ENCODE data around the gene ASXL2. TPM values are rescaled to one million over a fixed set of nuclear protein-coding genes. Genes with fewer than 3 reads are reported as not detected.
"Not testable (repeated sequence)": the region's sequence is repeated elsewhere in the genome, so short reads cannot be mapped to it uniquely, and the experiment has no call there.

The ASXL2 gene
- total RNA-seq, 2 experiments from 2014 or later = 47.9 to 58.5 TPM

GRCh38 chr2:25842155-25842554 is 36.1 kb downstream of the ASXL2 start:
- DNase-seq (no peak), ATAC-seq (ENCODE audit: low read depth) (no peak)
- H3K36me3 Mint-ChIP-seq = peaks cover 7% of the 10 kb centered on the region
- H3K4me3 Mint-ChIP-seq = no peak overlapping the region
- H3K27ac Mint-ChIP-seq = no peak overlapping the region
- no peaks in the 10 kb centered on the region for H3K27me3 Mint-ChIP-seq
- H3K9me3 Mint-ChIP-seq = no peaks in the 10 kb centered on the region
- POLR2A ChIA-PET = interaction anchor here (1.5 kb wide), 1 partner anchor 10 kb away, joined by 4 read pairs; no protein-coding TSS in a partner anchor
- H3K4me1 Mint-ChIP-seq = peaks cover 13% of the 10 kb centered on the region

GRCh38 chr2:25838152-25838756 is 40.0 kb downstream of the ASXL2 start:
- Mint-ChIP-seq H3K9me3 (no peaks in the 10 kb centered on the region), H3K27me3 (no peaks in the 10 kb centered on the region), H3K27ac (no peak overlapping the region), H3K36me3 (peaks cover 21% of the 10 kb centered on the region), H3K4me1 (peaks cover 16% of the 10 kb centered on the region), H3K4me3 (no peak overlapping the region)
- POLR2A ChIA-PET = interaction anchor here (0.6 to 0.7 kb wide), 3 partner anchors 71 to 507 kb away, joined by 3 to 5 read pairs (median 4); no protein-coding TSS in a partner anchor
- DNase-seq (no peak), ATAC-seq (ENCODE audit: low read depth) (no peak)

DNA sequence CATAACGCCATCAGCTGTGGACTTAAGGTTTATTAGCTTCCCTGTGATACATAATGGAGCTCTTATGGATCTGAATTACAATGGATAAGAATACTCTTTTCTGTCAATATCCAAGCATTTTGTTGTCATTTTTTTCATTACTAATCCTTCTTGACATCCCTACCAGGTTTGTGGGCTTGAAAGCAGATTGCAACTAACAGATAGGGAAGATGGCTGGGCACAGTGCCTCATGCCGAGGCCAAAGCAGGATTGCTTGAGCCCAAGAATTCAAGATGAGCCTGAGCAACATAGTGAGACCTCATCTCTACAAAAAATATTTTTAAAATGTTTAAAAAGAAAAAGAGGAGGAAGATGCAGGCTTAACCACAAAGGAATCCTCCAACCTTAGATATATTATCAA is 42.4 kb downstream of the ASXL2 start:
- no peaks in the 10 kb centered on the region for H3K9me3 Mint-ChIP-seq
- H3K27me3 Mint-ChIP-seq = no peaks in the 10 kb centered on the region
- H3K4me3 Mint-ChIP-seq = no peak overlapping the region
- POLR2A ChIA-PET = interaction anchor here (1.0 kb wide), 1 partner anchor 43 kb away, joined by 3 read pairs; the partner anchor contains the start of gene ASXL2
- no peak for ATAC-seq (ENCODE audit: low read depth)
- DNase-seq = no peak
- H3K4me1 Mint-ChIP-seq = peaks cover 32% of the 10 kb centered on the region
- no peak overlapping the region for H3K27ac Mint-ChIP-seq
- peaks cover 28% of the 10 kb centered on the region for H3K36me3 Mint-ChIP-seq

GRCh38 chr2:25833566-25833965 is 44.7 kb downstream of the ASXL2 start:
- no peak for DNase-seq

DNA sequence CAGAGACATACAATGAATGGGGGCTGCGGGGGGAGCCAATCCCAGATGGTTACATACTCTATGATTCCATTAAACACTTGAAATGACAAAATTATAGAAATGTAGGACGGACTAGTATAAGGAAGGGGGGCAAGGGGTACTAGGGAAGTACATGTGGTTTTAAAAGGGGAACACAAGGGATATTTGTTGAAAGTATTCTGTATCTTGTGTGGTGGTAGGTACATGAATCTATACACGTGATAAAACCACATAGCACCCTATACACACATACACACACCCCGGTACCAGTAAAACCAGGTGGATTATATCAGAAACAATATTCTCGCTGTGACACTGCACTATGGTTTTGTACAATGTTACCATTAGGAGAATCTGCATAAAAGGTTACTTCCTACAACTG is 45.4 kb downstream of the ASXL2 start:
- POLR2A ChIA-PET = interaction anchor here (0.5 to 1.0 kb wide), 2 partner anchors 18 to 161 kb away, joined by 4 to 9 read pairs; no protein-coding TSS in a partner anchor
- peaks cover 44% of the 10 kb centered on the region for H3K36me3 Mint-ChIP-seq
- no peaks in the 10 kb centered on the region for H3K27me3 Mint-ChIP-seq
- DNase-seq = no peak
- peak overlapping the region; percentile 92 for H3K27ac Mint-ChIP-seq
- H3K9me3 Mint-ChIP-seq = peaks cover 2% of the 10 kb centered on the region
- peaks cover 42% of the 10 kb centered on the region for H3K4me1 Mint-ChIP-seq
- peak overlapping the region; percentile 81 for H3K4me3 Mint-ChIP-seq
- no peak for ATAC-seq (ENCODE audit: low read depth)

More at GRCh38 chr2:25833566-25833965, 44.7 kb downstream of the ASXL2 start:
- Mint-ChIP-seq H3K27ac (peak overlapping the region; percentile 9), H3K9me3 (peaks cover 2% of the 10 kb centered on the region), H3K4me1 (peaks cover 43% of the 10 kb centered on the region), H3K36me3 (peaks cover 44% of the 10 kb centered on the region), H3K4me3 (no peak overlapping the region), H3K27me3 (no peaks in the 10 kb centered on the region)
- no peak for ATAC-seq (ENCODE audit: low read depth)
- POLR2A ChIA-PET = interaction anchor here (0.5 to 1.0 kb wide), 2 partner anchors 18 to 162 kb away, joined by 4 to 9 read pairs; no protein-coding TSS in a partner anchor

DNA sequence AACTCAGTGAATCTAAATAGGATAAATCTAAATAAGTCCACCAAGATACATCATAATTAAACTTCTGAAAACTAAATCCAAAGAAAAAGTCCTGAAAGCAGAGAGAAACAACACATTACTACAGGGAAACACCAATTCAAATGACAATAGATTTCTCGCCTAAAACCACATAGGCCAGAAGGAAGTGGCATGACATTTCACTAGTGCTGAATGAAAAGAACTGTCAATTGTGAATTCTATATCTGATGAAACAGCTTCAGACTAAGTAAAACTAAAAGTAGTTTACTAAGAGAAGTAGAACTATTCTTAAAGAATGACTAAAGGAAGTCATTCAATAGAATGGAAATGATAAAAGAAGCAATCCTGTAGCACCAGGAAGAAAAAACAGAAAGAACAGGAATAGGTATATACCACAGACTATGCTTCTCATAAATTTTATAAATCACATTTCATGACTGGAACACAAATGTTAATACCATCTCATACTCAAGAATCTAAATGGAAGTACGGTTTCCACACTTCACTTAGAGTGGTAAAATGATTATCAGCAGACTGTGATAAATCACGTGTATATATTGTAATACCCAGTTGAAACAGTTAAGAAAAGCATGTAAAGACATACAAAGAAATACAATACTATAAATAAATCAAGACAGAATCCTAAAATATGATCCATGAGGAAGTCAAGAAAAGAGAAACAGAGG is 46.4 kb downstream of the ASXL2 start:
- POLR2A ChIA-PET = interaction anchor here (1.0 to 2.0 kb wide), 4 partner anchors 19 to 47 kb away, joined by 3 to 7 read pairs (median 6); partner anchors contain the start of gene ASXL2
- Mint-ChIP-seq H3K36me3 (peaks cover 46% of the 10 kb centered on the region), H3K4me3 (peak overlapping the region; percentile 81), H3K4me1 (peaks cover 38% of the 10 kb centered on the region), H3K27me3 (no peaks in the 10 kb centered on the region), H3K27ac (peak overlapping the region; percentile 92), H3K9me3 (peaks cover 2% of the 10 kb centered on the region)
- ATAC-seq (ENCODE audit: low read depth) (peak; percentile 89), DNase-seq (no peak)

DNA sequence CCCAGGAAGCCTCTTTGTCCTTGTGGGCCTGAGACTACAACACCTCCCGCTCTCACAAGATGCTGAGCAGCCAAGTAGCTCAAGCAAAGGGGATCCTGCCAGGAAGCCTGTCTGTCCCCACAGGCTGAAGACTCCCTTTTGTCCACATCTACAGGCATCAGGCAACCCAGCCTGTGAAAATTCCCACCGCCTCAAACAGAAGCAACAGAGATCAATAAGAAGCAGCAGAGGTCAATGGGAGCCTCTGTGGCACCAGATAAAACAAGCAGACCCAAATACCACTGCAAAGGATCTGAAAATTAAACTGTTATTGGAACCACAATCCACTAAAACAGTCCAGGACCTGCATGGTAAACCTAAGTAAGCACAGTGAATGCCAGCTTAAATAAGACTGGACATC is 48.5 kb downstream of the ASXL2 start:
- ATAC-seq (ENCODE audit: low read depth) (no peak), DNase-seq (no peak)
- Mint-ChIP-seq H3K4me1 (peaks cover 55% of the 10 kb centered on the region), H3K27ac (peak overlapping the region; percentile 68), H3K9me3 (peaks cover 2% of the 10 kb centered on the region), H3K27me3 (no peaks in the 10 kb centered on the region), H3K36me3 (peaks cover 50% of the 10 kb centered on the region), H3K4me3 (no peak overlapping the region)
- POLR2A ChIA-PET = interaction anchor here (1.6 to 2.0 kb wide), 4 partner anchors 21 to 49 kb away, joined by 4 to 7 read pairs (median 6); partner anchors contain the start of gene ASXL2

GRCh38 chr2:25829377-25829704 is 48.9 kb downstream of the ASXL2 start:
- no peak for DNase-seq
- H3K27ac Mint-ChIP-seq = peak overlapping the region; percentile 52
- no peaks in the 10 kb centered on the region for H3K27me3 Mint-ChIP-seq
- POLR2A ChIA-PET = interaction anchor here (1.2 kb wide), 1 partner anchor 20 kb away, joined by 4 read pairs; no protein-coding TSS in a partner anchor
- peaks cover 60% of the 10 kb centered on the region for H3K4me1 Mint-ChIP-seq
- H3K9me3 Mint-ChIP-seq = peaks cover 2% of the 10 kb centered on the region
- no peak for ATAC-seq (ENCODE audit: low read depth)
- H3K36me3 Mint-ChIP-seq = peaks cover 46% of the 10 kb centered on the region
- no peak overlapping the region for H3K4me3 Mint-ChIP-seq

GRCh38 chr2:25828532-25829376 is 49.5 kb downstream of the ASXL2 start:
- peaks cover 43% of the 10 kb centered on the region for H3K36me3 Mint-ChIP-seq
- DNase-seq; ATAC-seq (ENCODE audit: low read depth); H3K9me3 Mint-ChIP-seq; H3K27me3 Mint-ChIP-seq; H3K4me3 Mint-ChIP-seq: not testable (repeated sequence)
- POLR2A ChIA-PET = interaction anchor here (0.6 to 1.2 kb wide), 2 partner anchors 20 to 356 kb away, joined by 4 read pairs; no protein-coding TSS in a partner anchor
- peak overlapping the region; percentile 52 for H3K27ac Mint-ChIP-seq
- H3K4me1 Mint-ChIP-seq = peaks cover 61% of the 10 kb centered on the region

DNA sequence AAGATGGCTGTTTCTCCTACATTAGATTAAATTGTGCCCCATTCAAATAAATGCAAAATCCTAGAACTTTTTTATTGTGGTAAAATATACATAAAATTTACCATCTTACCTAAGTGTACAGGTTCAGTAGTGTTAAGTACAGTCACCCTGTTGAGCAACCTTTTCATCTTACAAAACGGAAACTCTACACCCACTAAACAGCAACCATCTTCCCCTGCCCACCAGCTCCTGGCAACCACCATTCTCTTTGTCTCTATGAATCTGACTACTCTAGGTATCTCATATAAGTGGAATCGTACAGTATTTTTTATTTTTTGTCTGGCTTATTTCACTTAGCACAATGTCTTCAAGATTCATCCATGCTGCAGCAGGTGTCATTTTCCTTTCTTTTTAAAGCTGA is 53.0 kb downstream of the ASXL2 start:
- H3K9me3 Mint-ChIP-seq = no peaks in the 10 kb centered on the region
- DNase-seq (no peak), ATAC-seq (ENCODE audit: low read depth) (peak; percentile 88)
- POLR2A ChIA-PET = interaction anchor here (0.6 to 1.5 kb wide), 3 partner anchors 21 to 157 kb away, joined by 3 to 6 read pairs (median 3); partner anchors contain the start of gene KIF3C
- peaks cover 34% of the 10 kb centered on the region for H3K36me3 Mint-ChIP-seq
- H3K27ac Mint-ChIP-seq = peak overlapping the region; percentile 78
- peak overlapping the region; percentile 70 for H3K4me3 Mint-ChIP-seq
- no peaks in the 10 kb centered on the region for H3K27me3 Mint-ChIP-seq
- peaks cover 55% of the 10 kb centered on the region for H3K4me1 Mint-ChIP-seq

DNA sequence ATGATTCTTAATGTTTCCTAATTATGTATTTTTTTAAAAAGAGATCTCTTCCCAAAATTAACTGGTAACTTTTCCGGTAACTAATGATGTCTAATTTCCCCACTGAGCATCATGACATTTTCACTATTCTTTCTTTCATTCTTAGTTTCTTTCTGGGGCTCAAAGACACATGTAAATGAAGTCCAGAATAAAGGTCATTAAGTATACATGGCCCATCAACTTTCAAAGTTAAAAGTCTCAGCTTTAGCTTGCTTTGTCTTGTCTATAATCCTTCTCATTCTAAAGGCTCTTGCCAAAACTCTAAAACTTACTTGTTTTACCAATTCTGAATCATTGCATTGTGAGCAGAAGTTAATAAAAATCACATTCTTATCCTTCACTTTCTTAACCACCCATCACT is 53.6 kb downstream of the ASXL2 start:
- POLR2A ChIA-PET = interaction anchor here (0.6 to 1.5 kb wide), 3 partner anchors 20 to 158 kb away, joined by 3 to 6 read pairs (median 3); partner anchors contain the start of gene KIF3C

DNA sequence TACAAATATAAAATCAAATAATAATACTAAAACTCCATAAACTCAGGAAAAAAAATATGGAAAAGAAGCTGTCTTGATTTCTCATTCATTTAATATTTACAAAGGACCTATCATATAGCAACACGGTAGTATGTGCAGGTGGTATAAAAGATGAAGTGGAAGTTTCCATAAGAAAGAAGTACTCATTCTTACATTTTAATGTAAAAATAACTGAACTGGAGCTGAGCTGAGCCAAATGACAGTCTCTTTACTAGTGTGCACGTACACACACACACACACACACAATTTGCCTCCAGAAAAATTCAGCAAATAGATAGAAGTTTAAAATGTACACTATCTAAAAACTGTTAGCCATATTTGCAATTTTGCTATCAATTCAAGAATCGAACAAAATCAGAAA is 54.1 kb downstream of the ASXL2 start:
- no peaks in the 10 kb centered on the region for H3K9me3 Mint-ChIP-seq
- peak overlapping the region; percentile 70 for H3K4me3 Mint-ChIP-seq
- H3K27ac Mint-ChIP-seq = peak overlapping the region; percentile 78
- H3K4me1 Mint-ChIP-seq = peaks cover 49% of the 10 kb centered on the region
- ATAC-seq (ENCODE audit: low read depth) (no peak), DNase-seq (no peak)
- H3K36me3 Mint-ChIP-seq = peaks cover 30% of the 10 kb centered on the region
- H3K27me3 Mint-ChIP-seq = no peaks in the 10 kb centered on the region
- POLR2A ChIA-PET = interaction anchor here (1.0 to 1.5 kb wide), 2 partner anchors 29 to 55 kb away, joined by 3 to 4 read pairs; no protein-coding TSS in a partner anchor

More for the DNA sequence above, 53.6 kb downstream of the ASXL2 start:
- Mint-ChIP-seq H3K4me1 (peaks cover 51% of the 10 kb centered on the region), H3K27ac (peak overlapping the region; percentile 78), H3K36me3 (peaks cover 29% of the 10 kb centered on the region), H3K4me3 (peak overlapping the region; percentile 70), H3K9me3 (no peaks in the 10 kb centered on the region), H3K27me3 (no peaks in the 10 kb centered on the region)
- ATAC-seq (ENCODE audit: low read depth) (no peak), DNase-seq (no peak)
